H1 (cell line): ENCODE data around the gene YAF2. TPM values are rescaled to one million over a fixed set of nuclear protein-coding genes. Genes with fewer than 3 reads are reported as not detected.

Experiments used
- polyA plus RNA-seq, 7 experiments: library from polyadenylated mRNA; depleted of rRNA in 3 of 7; stranded (reverse) in 5 of 7; unstranded in 2 of 7; fragments of >200 nt in 5 of 7; fragments of 200-250 nt in 2 of 7; gene quantifications; 1 replicate in 5 of 7; 2 replicates in 1 of 7; 4 replicates in 1 of 7; pipeline versions ENCODE4 v1.2.1 to v1.2.3, GENCODE V29; 2011 to 2013; ENCODE audit warnings: missing spikeins in 2 of 7, mixed read lengths in 2 of 7
- total RNA-seq: library from RNA; stranded (reverse); fragmentation: NEBNext Ultra II Directional; extraction: Animal tissue kit (Norgen Biotek cat#: 25700); gene quantifications from 2 replicates; pipeline ENCODE4 v1.2.1, GENCODE V29; 2021
- TF ChIP-seq, protein P1 (sequence below): IDR thresholded peaks from 2 replicates; pipeline ENCODE4 v1.6.1; 2011; ENCODE audit warnings: low read length, improper control_type of control experiment

Gene YAF2
- total and polyA plus RNA-seq, 2 of the 8 experiments (the other 6 are each of a cell fraction or from before 2014, with no cell fraction given) = 0.50 to 2.2 TPM

DNA sequence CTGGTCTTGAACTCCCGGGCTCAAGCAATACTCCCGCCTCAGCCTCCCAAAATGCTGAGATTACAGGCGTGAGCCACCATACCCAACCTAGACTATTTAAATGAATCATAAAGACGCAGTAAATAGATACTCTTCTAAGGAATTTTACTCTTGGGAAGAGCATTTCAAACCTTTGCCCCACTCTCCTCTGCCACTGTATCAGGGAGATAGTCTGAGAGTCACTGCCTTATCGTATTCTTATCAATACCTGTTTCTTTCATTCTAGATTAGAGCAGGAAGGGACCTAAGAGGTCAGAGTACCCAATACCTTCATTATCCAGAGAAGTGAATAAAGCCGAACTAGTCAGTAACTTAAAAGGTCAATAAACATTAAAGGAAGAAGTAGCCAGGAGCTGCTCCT, 109.2 kb downstream of the YAF2 start (continued):
- TF ChIP-seq, protein P1, sequence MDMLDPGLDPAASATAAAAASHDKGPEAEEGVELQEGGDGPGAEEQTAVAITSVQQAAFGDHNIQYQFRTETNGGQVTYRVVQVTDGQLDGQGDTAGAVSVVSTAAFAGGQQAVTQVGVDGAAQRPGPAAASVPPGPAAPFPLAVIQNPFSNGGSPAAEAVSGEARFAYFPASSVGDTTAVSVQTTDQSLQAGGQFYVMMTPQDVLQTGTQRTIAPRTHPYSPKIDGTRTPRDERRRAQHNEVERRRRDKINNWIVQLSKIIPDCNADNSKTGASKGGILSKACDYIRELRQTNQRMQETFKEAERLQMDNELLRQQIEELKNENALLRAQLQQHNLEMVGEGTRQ = no peak
